Measurements from ENCODE around the gene MDH2.
A peak's percentile ranks its signal among the peaks of the same experiment; 100 is the strongest.
"Not testable (repeated sequence)": the region's sequence is repeated elsewhere in the genome, so short reads cannot be mapped to it uniquely, and the experiment has no call there.

MDH2 gene
- 42.0 to 158 (median 77.0) reads per million in 9 experiments for total RNA-seq

GRCh38 chr7:76047811-76048667 is at the start of gene MDH2, which contains the start of gene STYXL1:
TSS of gene MDH2 (plus strand) at chr7:76048106. CDS start at chr7:76048161, 55 bp downstream.
TSS of gene STYXL1 (minus strand) at chr7:76048000. CDS start at chr7:76030523, 17,477 bp downstream.
- ATAC-seq (replicated peaks) (peak; percentile 89), DNase-seq (peak; percentile 83 to 87 (median 85))
- peaks cover 28% of the 10 kb centered on the region for H3K36me3 Mint-ChIP-seq (ENCODE audit: insufficient read depth)
- H3K27ac Mint-ChIP-seq, result peak within 1 kb of the TSS; percentile 97 to 98
- no peaks in the 10 kb centered on the region for H3K27me3 Mint-ChIP-seq
- peak within 1 kb of the TSS; percentile 93 to 98 for H3K4me3 Mint-ChIP-seq
- peaks cover 36 to 39% of the 10 kb centered on the region in 2 donors for H3K4me1 Mint-ChIP-seq (ENCODE audit: low read depth in 2 of 2)
- peaks cover 0 to 2% of the 10 kb centered on the region in 2 donors for H3K9me3 Mint-ChIP-seq

- Mint-ChIP-seq H3K36me3 (ENCODE audit: insufficient read depth) (peaks cover 16% of the 10 kb centered on the region), H3K4me1 (ENCODE audit: low read depth in 2 of 2) (peaks cover 9 to 14% of the 10 kb centered on the region in 2 donors), H3K9me3 (no peaks in the 10 kb centered on the region), H3K4me3 (no peak overlapping the region), H3K27ac (no peak overlapping the region), H3K27me3 (no peaks in the 10 kb centered on the region)
- DNase-seq, result no peak
- no peak for ATAC-seq (replicated peaks)
Measured at GRCh38 chr7:76000566-76000965, 47.3 kb upstream of the MDH2 start.

GRCh38 chr7:76002139-76002538 is 45.8 kb upstream of the MDH2 start:
- no peak overlapping the region for H3K27ac Mint-ChIP-seq
- H3K36me3 Mint-ChIP-seq (ENCODE audit: insufficient read depth), result peaks cover 16% of the 10 kb centered on the region
- no peak for ATAC-seq (replicated peaks)

GRCh38 chr7:76002822-76003221 is 45.1 kb upstream of the MDH2 start:
- ATAC-seq (replicated peaks), result no peak
- no peak overlapping the region for H3K4me3 Mint-ChIP-seq
- no peaks in the 10 kb centered on the region for H3K4me1 Mint-ChIP-seq (ENCODE audit: low read depth in 2 of 2)
- no peaks in the 10 kb centered on the region for H3K27me3 Mint-ChIP-seq
- H3K36me3 Mint-ChIP-seq (ENCODE audit: insufficient read depth), result peaks cover 16% of the 10 kb centered on the region
- DNase-seq, result no peak
- no peak overlapping the region for H3K27ac Mint-ChIP-seq
- H3K9me3 Mint-ChIP-seq, result no peaks in the 10 kb centered on the region

More at GRCh38 chr7:76002139-76002538, 45.8 kb upstream of the MDH2 start:
- no peak for DNase-seq
- Mint-ChIP-seq H3K27me3 (no peaks in the 10 kb centered on the region), H3K4me1 (ENCODE audit: low read depth in 2 of 2) (peaks cover 3 to 6% of the 10 kb centered on the region in 2 donors), H3K4me3 (no peak overlapping the region), H3K9me3 (no peaks in the 10 kb centered on the region)

- Mint-ChIP-seq H3K36me3 (ENCODE audit: insufficient read depth) (peaks cover 16% of the 10 kb centered on the region), H3K9me3 (no peaks in the 10 kb centered on the region)
Measured at GRCh38 chr7:76003351-76003750, 44.6 kb upstream of the MDH2 start.

GRCh38 chr7:76005004-76005403 is 42.9 kb upstream of the MDH2 start:
- not testable (repeated sequence) for H3K4me3 Mint-ChIP-seq; H3K9me3 Mint-ChIP-seq; DNase-seq; H3K27me3 Mint-ChIP-seq; H3K27ac Mint-ChIP-seq; ATAC-seq (replicated peaks)
- H3K4me1 Mint-ChIP-seq (ENCODE audit: low read depth in 2 of 2), result peaks cover 19 to 20% of the 10 kb centered on the region in 2 donors
- H3K36me3 Mint-ChIP-seq (ENCODE audit: insufficient read depth), result peaks cover 26% of the 10 kb centered on the region

More at GRCh38 chr7:76003351-76003750, 44.6 kb upstream of the MDH2 start:
- Mint-ChIP-seq H3K4me1 (ENCODE audit: low read depth in 2 of 2) (peaks cover 3% of the 10 kb centered on the region in 2 donors), H3K4me3 (no peak overlapping the region), H3K27ac (no peak overlapping the region), H3K27me3 (no peaks in the 10 kb centered on the region)
- DNase-seq (no peak), ATAC-seq (replicated peaks) (no peak)

GRCh38 chr7:76008156-76008687 is 39.7 kb upstream of the MDH2 start:
- no peaks in the 10 kb centered on the region for H3K27me3 Mint-ChIP-seq
- DNase-seq, result peak in 2 of 3 experiments; percentile 15
- ATAC-seq (replicated peaks), result peak; percentile 52

GRCh38 chr7:76009672-76010600 is 38.0 kb upstream of the MDH2 start:
- Mint-ChIP-seq H3K4me3 (peak overlapping the region; percentile 64 to 78), H3K27me3 (no peaks in the 10 kb centered on the region)

More at GRCh38 chr7:76008156-76008687, 39.7 kb upstream of the MDH2 start:
- Mint-ChIP-seq H3K36me3 (ENCODE audit: insufficient read depth) (peaks cover 24% of the 10 kb centered on the region), H3K4me1 (ENCODE audit: low read depth in 2 of 2) (peaks cover 23 to 24% of the 10 kb centered on the region in 2 donors), H3K9me3 (no peaks in the 10 kb centered on the region), H3K4me3 (peak overlapping the region; percentile 64 to 78), H3K27ac (peak overlapping the region; percentile 82 to 88)

GRCh38 chr7:76011442-76011861 is 36.5 kb upstream of the MDH2 start:
- Mint-ChIP-seq H3K36me3 (ENCODE audit: insufficient read depth) (peaks cover 17% of the 10 kb centered on the region), H3K27me3 (no peaks in the 10 kb centered on the region), H3K4me3 (no peak overlapping the region), H3K27ac (no peak overlapping the region), H3K4me1 (ENCODE audit: low read depth in 2 of 2) (peaks cover 23 to 24% of the 10 kb centered on the region in 2 donors), H3K9me3 (no peaks in the 10 kb centered on the region)
- no peak for ATAC-seq (replicated peaks)
- DNase-seq, result no peak

More at GRCh38 chr7:76009672-76010600, 38.0 kb upstream of the MDH2 start:
- H3K27ac Mint-ChIP-seq, result peak overlapping the region; percentile 82 to 88
- DNase-seq (no peak), ATAC-seq (replicated peaks) (no peak)
- H3K4me1 Mint-ChIP-seq (ENCODE audit: low read depth in 2 of 2), result peaks cover 23 to 24% of the 10 kb centered on the region in 2 donors
- H3K36me3 Mint-ChIP-seq (ENCODE audit: insufficient read depth), result peaks cover 16% of the 10 kb centered on the region
- H3K9me3 Mint-ChIP-seq, result no peaks in the 10 kb centered on the region

- DNase-seq (no peak), ATAC-seq (replicated peaks) (no peak)
- H3K4me1 Mint-ChIP-seq (ENCODE audit: low read depth in 2 of 2), result peaks cover 0 to 4% of the 10 kb centered on the region in 2 donors
- no peaks in the 10 kb centered on the region for H3K27me3 Mint-ChIP-seq
- no peak overlapping the region for H3K4me3 Mint-ChIP-seq
- no peaks in the 10 kb centered on the region for H3K9me3 Mint-ChIP-seq
- peaks cover 14% of the 10 kb centered on the region for H3K36me3 Mint-ChIP-seq (ENCODE audit: insufficient read depth)
- H3K27ac Mint-ChIP-seq, result no peak overlapping the region
Measured at GRCh38 chr7:76016191-76016947, 31.5 kb upstream of the MDH2 start.

GRCh38 chr7:76018520-76018919 is 29.4 kb upstream of the MDH2 start:
- H3K27me3 Mint-ChIP-seq; H3K4me3 Mint-ChIP-seq; H3K27ac Mint-ChIP-seq; ATAC-seq (replicated peaks); H3K4me1 Mint-ChIP-seq (ENCODE audit: low read depth in 2 of 2); H3K9me3 Mint-ChIP-seq; DNase-seq: not testable (repeated sequence)
- H3K36me3 Mint-ChIP-seq (ENCODE audit: insufficient read depth), result peaks cover 12% of the 10 kb centered on the region

GRCh38 chr7:76020031-76020714 is 27.7 kb upstream of the MDH2 start:
- H3K27ac Mint-ChIP-seq, result no peak overlapping the region
- H3K4me1 Mint-ChIP-seq (ENCODE audit: low read depth in 2 of 2), result peaks cover 0 to 4% of the 10 kb centered on the region in 2 donors
- no peaks in the 10 kb centered on the region for H3K9me3 Mint-ChIP-seq
- H3K27me3 Mint-ChIP-seq, result no peaks in the 10 kb centered on the region
- ATAC-seq (replicated peaks) (peak; percentile 66), DNase-seq (peak; percentile 60 to 69 (median 65))
- H3K36me3 Mint-ChIP-seq (ENCODE audit: insufficient read depth), result peaks cover 19% of the 10 kb centered on the region
- H3K4me3 Mint-ChIP-seq, result no peak overlapping the region

All from effector memory CD8-positive, alpha-beta T cell (primary cell).